Pancreas (tissue), 10 donors: ENCODE measurements around the gene PCK1. TPM values are rescaled to one million over a fixed set of nuclear protein-coding genes. Genes with fewer than 3 reads are reported as not detected.
A peak's percentile ranks its signal among the peaks of the same experiment; 100 is the strongest.

ENCODE experiments used
- ATAC-seq, 4 donors: fragments of 200-7000 bp; cut with Tn5 transposase; one replicate each; pipeline versions ENCODE4 v1.8.0 to v1.9.1; 2020; ENCODE audit warnings: mild to moderate bottlenecking in 4 of 4, moderate library complexity in 4 of 4
- DNase-seq, 6 donors: peaks; one replicate each; pipeline ENCODE4 v3.0.0-alpha.2; 2020
- FAIRE-seq: peaks from 2 replicates; lab custom pipeline; 2012; peaks lifted over from hg19 to GRCh38; lab: Jason Lieb, UNC
- H3K27ac ChIP-seq, 4 donors: fragments of 200-600 bp; sonication (generic); 1 replicate in 3 of 4; 2 replicates in 1 of 4; pipeline versions ENCODE4 v1.5.0 to v1.8.0; 2020
- H3K27me3 ChIP-seq, 4 donors: fragments of 200-600 bp; one replicate each; pipeline ENCODE4 v1.8.0; 2021
- H3K36me3 ChIP-seq, 3 donors: fragments of 200-600 bp; sonication (generic) in 1 of 3; one replicate each; pipeline versions ENCODE4 v1.5.0 to v1.8.0; 2020 to 2021
- H3K4me1 ChIP-seq, 3 donors: fragments of 200-600 bp; one replicate each; pipeline ENCODE4 v1.8.0; 2021
- H3K4me3 ChIP-seq, 4 donors: fragments of 200-600 bp; sonication (generic) in 2 of 4; one replicate each; pipeline versions ENCODE4 v1.5.0 to v1.8.0; 2020 to 2021
- H3K9me3 ChIP-seq, 4 donors: fragments of 200-600 bp; one replicate each; pipeline ENCODE4 v1.8.0; 2021
- CTCF ChIP-seq, 4 donors: fragments of 200-600 bp; sonication (generic) in 3 of 4; IDR thresholded peaks; one replicate each; pipeline versions ENCODE4 v1.5.0 to v1.8.0; 2021; ENCODE audit warnings: antibody characterized with exemption in 4 of 4
- WGBS, 2 donors: extraction: QIAGEN DNeasy Blood & Tissue Kit; methylation state at CpG; one replicate each; pipeline ENCODE4 v1.1.7; 2013; 5-methylcytosine and 5-hydroxymethylcytosine counted together
- intact Hi-C, 3 donors: fragments of 100-400 bp; cut with DNase I; formaldehyde crosslinking; loops; one replicate each; pipeline versions ENCODE4 v1.11.1 to v1.14.2; 2022
- polyA plus RNA-seq, 2 donors: library from polyadenylated mRNA; stranded (reverse); fragments of 200-250 nt; gene quantifications; one replicate each; pipeline ENCODE4 v1.2.3, GENCODE V29; 2013
- total RNA-seq, 6 donors: library from RNA; stranded (reverse); fragmentation: NEBNext Ultra II Directional in 4 of 6; extraction: Animal tissue kit (Norgen Biotek cat#: 25700) in 4 of 6; gene quantifications; one replicate each; pipeline versions ENCODE4 v1.2.1 to v1.2.4, GENCODE V29; 2021 to 2023
- donor health status: healthy with polysubstance abuse.
- donor health status: DM: no; HTN: no; CAD: no; lungs with moderate emphysema.
- donor health status: DM: no; HTN: no; CAD: no.
- donor health status: control.
- donor health status: control.
- donor health status: Bipolar disorder and iron deficiency.
- donor health status: DM: yes; HTN: yes; CAD: no.
- donor health status: DM: no; HTN: no; CAD: no.
- donor health status: DM: no; HTN: no; CAD: no.
- donor health status: DM: yes; HTN: yes; CAD: no.

The PCK1 gene
- total and polyA plus RNA-seq, 8 donors, result 0.12 to 2.5 (median 0.47) TPM

GRCh38 chr20:57600320-57601210 is 39.7 kb downstream of the PCK1 start:
- no peaks in the 10 kb centered on the region for H3K27me3 ChIP-seq
- FAIRE-seq (no peak), ATAC-seq (no peak), DNase-seq (peak in 2 of 6 donors; percentile 3 to 32)
- TF ChIP-seq CTCF (IDR thresholded peaks at IDR 0.05), result no peak
- H3K9me3 ChIP-seq, result no peaks in the 10 kb centered on the region
- no peaks in the 10 kb centered on the region for H3K36me3 ChIP-seq
- H3K4me1 ChIP-seq, result no peaks in the 10 kb centered on the region
- WGBS, 2 donors, result 53 to 58% methylated on average over 13 of the region's 13 CpGs
- no peak overlapping the region for H3K27ac ChIP-seq
- H3K4me3 ChIP-seq, result no peak overlapping the region
- intact Hi-C loops, result no loop called here

GRCh38 chr20:57601211-57601570 is 40.3 kb downstream of the PCK1 start:
- FAIRE-seq, result no peak
- 73% methylated on average over 2 of the region's 2 CpGs for WGBS, 2 donors
- intact Hi-C loops, result no loop called here

GRCh38 chr20:57601737-57602136 is 40.8 kb downstream of the PCK1 start:
- no peaks in the 10 kb centered on the region for H3K27me3 ChIP-seq
- intact Hi-C loops, result no loop called here
- H3K4me1 ChIP-seq, result no peaks in the 10 kb centered on the region
- H3K27ac ChIP-seq, result no peak overlapping the region
- H3K9me3 ChIP-seq, result no peaks in the 10 kb centered on the region
- DNase-seq (no peak), ATAC-seq (no peak), FAIRE-seq (no peak)
- no peaks in the 10 kb centered on the region for H3K36me3 ChIP-seq
- no peak overlapping the region for H3K4me3 ChIP-seq
- 62 to 72% methylated on average over 5 of the region's 5 CpGs for WGBS, 2 donors
- TF ChIP-seq CTCF (IDR thresholded peaks at IDR 0.05), result no peak

More at GRCh38 chr20:57601211-57601570, 40.3 kb downstream of the PCK1 start:
- Histone ChIP-seq H3K9me3 (no peaks in the 10 kb centered on the region), H3K36me3 (no peaks in the 10 kb centered on the region), H3K4me3 (no peak overlapping the region), H3K27ac (no peak overlapping the region), H3K4me1 (no peaks in the 10 kb centered on the region), H3K27me3 (no peaks in the 10 kb centered on the region)
- DNase-seq, result peak in 1 of 6 donors; percentile 0
- no peak for ATAC-seq
- TF ChIP-seq CTCF (IDR thresholded peaks at IDR 0.05), result no peak

GRCh38 chr20:57603120-57603519 is 42.2 kb downstream of the PCK1 start:
- WGBS, 2 donors, result 77 to 86% methylated on average over 10 of the region's 10 CpGs
- DNase-seq (no peak), FAIRE-seq (no peak), ATAC-seq (no peak)
- Histone ChIP-seq H3K27me3 (no peaks in the 10 kb centered on the region), H3K4me1 (no peaks in the 10 kb centered on the region), H3K4me3 (no peak overlapping the region), H3K27ac (no peak overlapping the region), H3K36me3 (no peaks in the 10 kb centered on the region), H3K9me3 (no peaks in the 10 kb centered on the region)
- intact Hi-C loops, result no loop called here
- TF ChIP-seq CTCF (IDR thresholded peaks at IDR 0.05), result no peak

- DNase-seq (no peak), ATAC-seq (no peak), FAIRE-seq (no peak)
- H3K9me3 ChIP-seq, result no peaks in the 10 kb centered on the region
- 38 to 47% methylated on average over 5 of the region's 5 CpGs for WGBS, 2 donors
- H3K27ac ChIP-seq, result no peak overlapping the region
- H3K4me3 ChIP-seq, result no peak overlapping the region
- TF ChIP-seq CTCF (IDR thresholded peaks at IDR 0.05), result no peak
- no peaks in the 10 kb centered on the region for H3K4me1 ChIP-seq
- H3K27me3 ChIP-seq, result no peaks in the 10 kb centered on the region
- intact Hi-C loops, result no loop called here
- no peaks in the 10 kb centered on the region for H3K36me3 ChIP-seq
Measured at GRCh38 chr20:57605045-57605444, 44.1 kb downstream of the PCK1 start.
